GM12872 (cell line): ENCODE data around the gene RREB1.

ENCODE experiments used
- TF ChIP-seq, protein P1 (sequence below): IDR thresholded peaks from 3 replicates; pipeline ENCODE4 v1.5.1; 2011; ENCODE audit warnings: low read depth, mild to moderate bottlenecking, low read length, moderate library complexity; ENCODE audit not compliant: insufficient read depth

Gene RREB1

DNA sequence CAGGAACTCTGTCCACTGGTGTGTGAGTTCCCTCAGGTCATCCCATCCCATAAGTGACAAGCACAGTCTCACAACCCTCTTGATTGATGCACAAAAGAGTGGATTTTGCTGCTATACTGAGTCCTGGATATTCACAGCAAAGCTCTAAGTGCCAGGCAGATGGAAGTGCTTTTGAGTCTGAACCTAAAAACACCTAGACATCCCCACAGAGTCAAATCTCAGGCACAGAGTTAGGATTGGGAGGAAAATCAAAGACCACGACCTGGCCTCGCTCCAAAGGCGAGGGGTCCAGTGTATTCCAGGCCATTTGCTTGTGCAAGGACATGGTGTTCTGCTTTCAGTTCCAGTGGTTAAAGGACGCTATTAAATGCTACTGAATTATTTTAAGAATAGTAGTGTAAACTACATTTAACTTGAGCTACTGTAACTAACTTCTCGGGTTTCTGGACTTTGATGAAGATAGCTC lies 56.8 kb downstream of the RREB1 start:
- TF ChIP-seq, protein P1, sequence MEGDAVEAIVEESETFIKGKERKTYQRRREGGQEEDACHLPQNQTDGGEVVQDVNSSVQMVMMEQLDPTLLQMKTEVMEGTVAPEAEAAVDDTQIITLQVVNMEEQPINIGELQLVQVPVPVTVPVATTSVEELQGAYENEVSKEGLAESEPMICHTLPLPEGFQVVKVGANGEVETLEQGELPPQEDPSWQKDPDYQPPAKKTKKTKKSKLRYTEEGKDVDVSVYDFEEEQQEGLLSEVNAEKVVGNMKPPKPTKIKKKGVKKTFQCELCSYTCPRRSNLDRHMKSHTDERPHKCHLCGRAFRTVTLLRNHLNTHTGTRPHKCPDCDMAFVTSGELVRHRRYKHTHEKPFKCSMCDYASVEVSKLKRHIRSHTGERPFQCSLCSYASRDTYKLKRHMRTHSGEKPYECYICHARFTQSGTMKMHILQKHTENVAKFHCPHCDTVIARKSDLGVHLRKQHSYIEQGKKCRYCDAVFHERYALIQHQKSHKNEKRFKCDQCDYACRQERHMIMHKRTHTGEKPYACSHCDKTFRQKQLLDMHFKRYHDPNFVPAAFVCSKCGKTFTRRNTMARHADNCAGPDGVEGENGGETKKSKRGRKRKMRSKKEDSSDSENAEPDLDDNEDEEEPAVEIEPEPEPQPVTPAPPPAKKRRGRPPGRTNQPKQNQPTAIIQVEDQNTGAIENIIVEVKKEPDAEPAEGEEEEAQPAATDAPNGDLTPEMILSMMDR, result no peak

DNA sequence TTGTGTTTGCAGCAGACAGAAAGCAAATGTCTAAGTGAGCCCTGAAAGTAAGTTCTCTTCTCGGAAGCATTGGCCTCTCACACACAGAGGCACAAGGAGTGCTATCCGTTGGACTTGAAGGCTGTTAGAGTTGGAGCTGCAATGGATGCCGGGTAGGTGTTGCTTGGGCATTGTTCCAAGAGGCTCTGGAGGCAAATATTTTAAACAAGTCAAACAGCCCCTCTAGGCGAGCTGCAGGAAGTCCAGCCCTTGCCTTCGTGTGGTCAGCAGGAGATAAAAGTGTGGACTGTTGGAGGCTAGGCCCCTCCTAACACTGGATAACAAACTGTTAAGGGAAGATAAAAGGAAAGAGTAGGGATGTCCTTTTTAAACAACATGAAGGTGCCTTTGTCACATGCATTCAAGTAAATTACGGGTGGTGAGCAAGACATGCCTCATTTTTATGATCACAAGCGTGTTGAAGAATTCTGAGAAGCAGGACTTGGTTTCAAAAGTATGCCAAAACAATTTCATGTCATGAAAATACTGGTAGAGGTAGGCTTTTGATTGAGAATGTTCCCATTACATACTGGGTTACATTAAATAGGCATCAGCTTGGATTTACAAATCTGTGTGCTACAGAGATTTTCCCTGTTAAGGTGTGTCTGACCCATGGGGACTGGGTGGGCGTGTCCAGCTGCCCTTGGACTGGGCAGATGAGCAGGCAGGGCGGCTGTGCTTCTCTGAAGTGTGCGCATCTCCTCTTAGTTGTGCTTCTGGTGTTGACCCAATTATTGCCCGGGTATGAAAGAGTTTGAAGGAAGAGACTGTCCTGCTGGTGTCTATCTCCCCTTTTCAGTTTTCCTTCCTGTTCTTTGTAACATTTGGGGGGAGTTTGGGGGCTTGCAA lies 57.5 kb downstream of the RREB1 start:
- TF ChIP-seq, protein P1, result no peak

DNA sequence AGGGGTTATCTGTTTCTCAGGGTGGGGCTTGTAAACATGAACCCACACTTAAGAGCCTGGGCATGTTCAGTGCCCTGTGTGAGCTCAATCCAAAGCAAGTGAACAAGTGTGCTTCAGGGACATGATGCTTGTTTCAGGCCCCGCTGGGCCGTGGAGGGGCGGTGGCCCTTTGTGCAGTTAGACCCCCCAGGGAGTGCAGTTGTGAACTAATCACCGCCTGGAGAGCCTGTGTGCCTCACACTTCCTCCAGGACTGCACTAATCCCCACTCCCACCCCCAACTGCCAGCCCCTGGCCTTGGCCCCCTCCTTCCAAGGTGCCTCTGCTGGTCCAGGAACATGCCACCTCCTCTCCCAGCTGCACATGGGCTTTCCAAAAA lies 58.1 kb downstream of the RREB1 start:
- TF ChIP-seq, protein P1, result no peak

DNA sequence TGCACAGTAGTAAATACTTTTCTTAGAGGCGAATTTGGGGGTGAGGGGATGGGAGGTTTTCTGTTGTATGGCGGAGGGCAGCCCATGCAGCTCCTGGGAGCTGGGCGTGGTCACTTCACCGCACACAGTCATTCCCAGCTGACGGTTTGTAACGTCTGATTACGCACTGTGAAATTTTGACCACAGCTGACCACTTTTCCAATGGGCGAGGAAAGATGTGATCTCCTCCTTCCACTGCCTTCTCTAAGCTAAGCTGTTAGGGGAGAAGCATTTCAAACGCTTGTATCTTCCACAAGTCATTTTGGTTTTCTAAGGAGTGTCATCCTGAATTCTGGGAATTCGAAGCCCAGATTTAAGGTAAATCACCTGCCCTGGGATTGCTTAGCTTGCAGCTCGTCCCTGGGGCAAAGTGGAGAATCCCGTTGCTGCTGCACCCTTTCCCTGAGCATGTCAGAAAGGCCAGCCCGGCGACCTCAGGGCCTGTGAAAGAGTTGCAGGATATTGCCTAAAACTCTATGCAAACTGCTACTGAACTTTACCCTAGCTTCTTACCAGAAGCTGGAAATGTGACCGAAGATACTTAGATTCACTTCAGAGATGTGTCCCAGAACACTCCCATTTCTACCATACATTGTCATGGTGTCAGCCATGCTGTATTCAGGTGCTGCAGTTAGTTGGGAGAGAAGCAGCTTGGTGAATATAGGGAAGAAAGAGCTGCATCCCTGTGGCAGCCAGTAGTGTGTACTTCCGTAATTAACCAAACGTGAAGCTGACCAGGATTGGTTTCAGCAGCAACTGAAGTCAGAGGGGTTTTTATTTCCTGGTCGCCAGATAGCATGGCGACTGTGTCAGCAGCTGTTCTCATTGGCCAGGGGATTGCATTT lies 58.9 kb downstream of the RREB1 start:
- TF ChIP-seq, protein P1, result no peak

DNA sequence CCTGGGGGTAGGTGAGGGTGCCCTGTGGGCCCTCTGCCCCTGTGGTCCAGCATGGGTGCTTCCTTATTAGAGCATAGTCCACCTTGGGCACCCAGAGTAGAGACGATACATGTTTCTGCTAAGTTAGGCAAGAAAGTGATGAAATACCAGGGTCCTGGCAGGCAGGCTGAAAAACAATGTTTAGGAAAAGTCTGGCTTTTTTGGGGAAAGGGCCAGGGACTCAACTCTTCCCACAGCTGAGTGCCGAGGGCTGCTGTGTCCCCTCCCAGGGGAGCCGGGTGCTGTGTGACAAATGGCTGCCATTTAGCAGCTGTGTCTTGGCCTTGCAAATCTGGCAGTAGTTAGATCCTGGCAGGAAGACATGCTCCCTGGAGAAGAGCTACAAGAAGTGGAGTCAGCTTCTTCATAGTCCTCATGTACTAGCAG lies 61.5 kb downstream of the RREB1 start:
- TF ChIP-seq, protein P1, result no peak

DNA sequence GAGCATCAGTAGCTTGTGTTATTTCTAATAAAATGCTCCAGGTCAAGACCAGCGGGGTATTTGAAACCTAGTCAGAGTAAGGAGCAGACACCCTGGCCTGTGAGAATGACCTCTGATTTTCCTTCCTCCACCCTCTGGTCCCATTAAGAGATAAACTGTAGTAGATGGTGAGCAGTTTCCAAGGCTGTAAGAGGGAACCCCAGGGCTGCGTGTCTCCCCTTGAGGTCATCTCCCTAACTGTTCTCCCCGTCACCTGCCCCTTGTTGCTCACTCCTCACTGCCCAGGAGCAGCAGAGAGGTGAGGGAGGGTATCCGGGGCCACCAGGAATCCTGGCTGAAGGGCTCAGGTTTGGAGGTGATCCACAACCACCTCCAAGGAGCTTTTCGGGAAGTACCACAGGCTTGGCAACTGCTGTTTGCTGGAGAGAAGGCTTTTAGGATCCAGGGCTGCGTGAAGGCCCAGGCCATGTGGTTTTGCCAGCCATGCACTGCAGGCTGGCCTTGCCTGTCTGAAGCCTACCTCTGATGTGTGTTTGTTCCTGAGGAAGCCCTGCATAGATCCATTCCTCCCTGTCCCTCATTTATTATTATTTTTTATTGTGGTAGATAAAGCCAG lies 62.5 kb downstream of the RREB1 start:
- TF ChIP-seq, protein P1, result no peak

DNA sequence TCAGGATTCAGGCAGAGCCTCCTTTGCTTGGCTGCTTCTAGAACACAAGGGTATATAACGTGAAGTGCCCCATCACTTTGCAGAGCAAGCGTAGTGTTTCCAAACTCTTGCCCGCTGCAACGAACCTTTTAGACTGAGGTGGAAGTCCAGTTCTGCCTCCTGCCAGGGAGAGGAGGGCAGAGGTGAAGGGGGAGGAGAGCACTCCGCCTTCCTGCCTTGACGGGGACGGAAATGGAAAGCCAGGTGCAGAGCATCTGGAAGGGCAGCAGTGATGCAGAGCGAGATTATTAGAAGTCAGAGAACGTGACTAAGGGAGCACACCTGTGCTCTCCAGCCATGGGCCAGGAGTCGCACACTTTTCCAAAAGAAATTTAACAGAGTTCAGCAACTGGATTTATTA lies 63.4 kb downstream of the RREB1 start:
- TF ChIP-seq, protein P1, result no peak
